Mucosa of descending colon (tissue), 3 donors: ENCODE data around the gene OPCML. TPM values are rescaled to one million over a fixed set of nuclear protein-coding genes. Genes with fewer than 3 reads are reported as not detected.

Source experiments
- ATAC-seq: fragments of 200-7000 bp; cut with Tn5 transposase; one replicate; pipeline ENCODE4 v1.9.1; 2020; ENCODE audit warnings: mild to moderate bottlenecking, moderate library complexity
- DNase-seq, 3 donors: peaks; one replicate each; pipeline ENCODE4 v3.0.0-alpha.2; 2020
- H3K36me3 ChIP-seq: fragments of 200-600 bp; one replicate; pipeline ENCODE4 v1.8.0; 2021; ENCODE audit warnings: low read depth, mild to moderate bottlenecking
- H3K4me1 ChIP-seq: fragments of 200-600 bp; one replicate; pipeline ENCODE4 v1.8.0; 2021; ENCODE audit warnings: low read depth, mild to moderate bottlenecking
- H3K4me3 ChIP-seq: fragments of 200-600 bp; one replicate; pipeline ENCODE4 v1.8.0; 2021; ENCODE audit warnings: mild to moderate bottlenecking
- H3K9me3 ChIP-seq: fragments of 200-600 bp; one replicate; pipeline ENCODE4 v1.8.0; 2021; ENCODE audit warnings: mild to moderate bottlenecking
- intact Hi-C, 2 donors: fragments of 100-400 bp; cut with DNase I in 1 of 2; cut with micrococcal nuclease in 1 of 2; formaldehyde crosslinking; loops; one replicate each; pipeline versions ENCODE4 v1.11.0 to v1.11.1; 2022; cut with DNase I, micrococcal nuclease
- total RNA-seq, 3 donors: library from RNA; stranded (reverse); fragmentation: NEBNext Ultra II Directional in 2 of 3; extraction: Animal tissue kit (Norgen Biotek cat#: 25700) in 2 of 3; gene quantifications; one replicate each; pipeline versions ENCODE4 v1.2.1 to v1.2.4, GENCODE V29; 2021 to 2023
- TF ChIP-seq, protein P1 (sequence below): fragments of 200-600 bp; IDR thresholded peaks from one replicate; pipeline ENCODE4 v1.8.0; 2022; ENCODE audit warnings: antibody characterized with exemption, mild to moderate bottlenecking
- donor health status: DM: no; HTN: no; CAD: no; lungs with moderate emphysema.
- donor health status: DM: no; HTN: no; CAD: no.
- donor health status: DM: no; HTN: yes; CAD: no.

Gene OPCML
- total RNA-seq, 3 donors from 2014 or later = 0.10 to 0.47 TPM; not detected in 1

DNA sequence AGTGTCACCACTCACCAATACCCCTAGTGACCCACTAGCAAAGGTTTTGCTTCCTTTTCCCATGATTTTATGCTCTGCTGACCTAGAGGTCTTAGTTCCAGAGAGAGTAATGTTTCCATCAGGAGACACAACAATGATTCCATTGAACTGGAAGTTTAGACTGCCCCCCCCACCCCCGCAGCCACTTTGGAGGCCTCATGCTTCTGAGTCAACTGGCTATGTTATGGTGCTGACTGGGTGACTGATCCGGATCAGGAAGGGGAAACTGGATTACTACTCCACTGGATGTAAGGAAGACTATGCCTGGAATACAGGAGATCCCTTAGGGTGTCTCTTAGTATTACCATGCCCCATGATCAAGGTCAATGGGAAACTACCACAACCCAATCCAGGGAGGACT is 633.6 kb downstream of the OPCML start:
- intact Hi-C loops = no loop called here
- H3K4me3 ChIP-seq = no peak overlapping the region
- no peak for ATAC-seq
- TF ChIP-seq, protein P1, sequence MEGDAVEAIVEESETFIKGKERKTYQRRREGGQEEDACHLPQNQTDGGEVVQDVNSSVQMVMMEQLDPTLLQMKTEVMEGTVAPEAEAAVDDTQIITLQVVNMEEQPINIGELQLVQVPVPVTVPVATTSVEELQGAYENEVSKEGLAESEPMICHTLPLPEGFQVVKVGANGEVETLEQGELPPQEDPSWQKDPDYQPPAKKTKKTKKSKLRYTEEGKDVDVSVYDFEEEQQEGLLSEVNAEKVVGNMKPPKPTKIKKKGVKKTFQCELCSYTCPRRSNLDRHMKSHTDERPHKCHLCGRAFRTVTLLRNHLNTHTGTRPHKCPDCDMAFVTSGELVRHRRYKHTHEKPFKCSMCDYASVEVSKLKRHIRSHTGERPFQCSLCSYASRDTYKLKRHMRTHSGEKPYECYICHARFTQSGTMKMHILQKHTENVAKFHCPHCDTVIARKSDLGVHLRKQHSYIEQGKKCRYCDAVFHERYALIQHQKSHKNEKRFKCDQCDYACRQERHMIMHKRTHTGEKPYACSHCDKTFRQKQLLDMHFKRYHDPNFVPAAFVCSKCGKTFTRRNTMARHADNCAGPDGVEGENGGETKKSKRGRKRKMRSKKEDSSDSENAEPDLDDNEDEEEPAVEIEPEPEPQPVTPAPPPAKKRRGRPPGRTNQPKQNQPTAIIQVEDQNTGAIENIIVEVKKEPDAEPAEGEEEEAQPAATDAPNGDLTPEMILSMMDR = no peak
- DNase-seq = no peak
- H3K36me3 ChIP-seq = no peaks in the 10 kb centered on the region
- peaks cover 17% of the 10 kb centered on the region for H3K9me3 ChIP-seq
- no peaks in the 10 kb centered on the region for H3K4me1 ChIP-seq

DNA sequence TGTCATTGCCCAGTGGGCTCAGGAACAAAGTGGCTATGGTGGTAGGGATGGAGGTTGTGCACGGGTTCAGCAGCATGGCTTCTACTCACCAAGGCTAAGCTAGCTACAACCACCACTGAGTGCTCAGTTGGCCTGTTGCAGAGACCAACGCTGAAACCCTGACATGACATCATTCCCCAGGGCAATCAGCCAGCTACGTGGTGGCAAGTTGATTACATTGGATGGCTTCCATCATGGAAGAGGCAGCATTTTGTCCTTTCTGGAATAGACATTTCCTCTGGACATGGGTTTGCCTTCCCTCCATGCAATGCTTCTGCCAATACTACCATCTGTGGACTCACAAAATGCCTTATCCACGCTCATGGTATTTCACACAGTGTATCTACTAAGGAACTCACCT is 634.3 kb downstream of the OPCML start:
- DNase-seq (no peak), ATAC-seq (no peak)
- peaks cover 22% of the 10 kb centered on the region for H3K9me3 ChIP-seq
- H3K4me3 ChIP-seq = no peak overlapping the region
- H3K36me3 ChIP-seq = no peaks in the 10 kb centered on the region
- intact Hi-C loops = no loop called here
- H3K4me1 ChIP-seq = no peaks in the 10 kb centered on the region
- TF ChIP-seq, protein P1 = no peak

DNA sequence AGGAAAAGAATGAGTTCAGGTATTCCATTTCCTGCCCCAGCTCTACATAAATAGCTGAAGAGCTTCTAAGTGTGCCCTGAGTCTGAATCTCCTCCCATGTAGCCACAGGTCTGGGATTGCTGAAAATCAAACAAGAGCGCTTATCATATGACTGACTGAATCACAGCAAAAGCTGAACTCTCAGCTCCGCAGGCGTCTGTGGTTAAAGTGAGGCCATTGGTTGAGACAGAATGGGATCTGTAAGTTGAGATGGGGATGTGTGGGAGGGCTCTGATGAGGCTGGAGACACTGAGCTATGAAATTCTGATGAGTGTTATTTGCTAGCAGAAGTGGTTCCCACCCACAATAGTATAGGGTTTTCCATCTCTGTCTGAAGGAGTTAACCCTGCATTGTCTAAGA is 637.0 kb downstream of the OPCML start:
- Histone ChIP-seq H3K4me3 (no peak overlapping the region), H3K36me3 (no peaks in the 10 kb centered on the region), H3K4me1 (no peaks in the 10 kb centered on the region), H3K9me3 (peaks cover 25% of the 10 kb centered on the region)
- no peak for ATAC-seq
- TF ChIP-seq, protein P1 = no peak
- DNase-seq = no peak
- intact Hi-C loops = no loop called here

DNA sequence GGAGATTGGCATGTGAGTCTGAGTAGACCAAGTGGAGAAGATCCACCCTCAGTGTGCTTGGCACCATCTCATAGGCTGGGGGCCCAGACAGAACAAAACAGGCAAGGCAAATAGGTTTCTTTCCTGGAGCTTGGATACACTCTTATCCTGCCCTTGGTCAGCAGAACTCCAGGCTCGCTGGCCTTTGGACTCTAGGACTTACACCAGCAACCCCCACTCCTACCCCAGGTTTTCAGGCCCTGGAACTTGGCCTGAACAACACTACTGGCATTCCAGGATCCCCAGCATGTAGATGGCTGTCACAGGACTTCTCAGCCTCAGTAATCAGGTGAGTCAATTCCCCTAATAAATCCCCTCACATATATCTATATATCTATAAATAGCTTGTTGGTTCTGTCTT is 637.7 kb downstream of the OPCML start:
- no peaks in the 10 kb centered on the region for H3K4me1 ChIP-seq
- H3K36me3 ChIP-seq = no peaks in the 10 kb centered on the region
- peaks cover 21% of the 10 kb centered on the region for H3K9me3 ChIP-seq
- TF ChIP-seq, protein P1 = no peak
- ATAC-seq (no peak), DNase-seq (no peak)
- intact Hi-C loops = no loop called here
- no peak overlapping the region for H3K4me3 ChIP-seq

DNA sequence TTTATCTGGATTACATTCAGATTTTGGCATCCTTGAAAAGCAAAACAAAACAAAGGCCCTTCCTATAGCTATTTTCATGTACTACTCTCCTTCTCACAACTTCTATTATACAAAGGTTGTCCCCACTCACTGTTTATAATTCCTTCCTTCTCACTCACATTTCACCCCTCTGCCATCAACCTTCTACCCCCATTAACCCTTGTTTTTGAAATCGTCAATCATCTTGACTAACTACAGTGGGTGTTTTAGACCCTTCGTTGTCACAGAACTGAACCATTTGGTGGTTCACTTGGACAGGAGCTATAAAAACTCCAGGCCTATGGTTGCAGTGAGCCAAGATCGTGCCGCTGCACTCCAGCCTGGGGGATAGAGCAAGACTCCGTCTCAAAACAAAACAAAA is 639.4 kb downstream of the OPCML start:
- intact Hi-C loops = no loop called here
- no peak for ATAC-seq

More for the DNA sequence above, 639.4 kb downstream of the OPCML start:
- DNase-seq = no peak
- H3K36me3 ChIP-seq = no peaks in the 10 kb centered on the region
- no peak overlapping the region for H3K4me3 ChIP-seq
- no peaks in the 10 kb centered on the region for H3K4me1 ChIP-seq
- TF ChIP-seq, protein P1 = no peak
- H3K9me3 ChIP-seq = peaks cover 21% of the 10 kb centered on the region
